GM21786 (cell line): ENCODE measurements around the gene NAV2.

ENCODE experiments used
- ATAC-seq: cut with Tn5 transposase; IDR thresholded peaks from one replicate; pipeline ENCODE4 v1.9.1; 2021; ENCODE audit not compliant: unreplicated experiment

NAV2 gene

GRCh38 chr11:19963697-19964387 is 251.2 kb downstream of the NAV2 start:
- no peak for ATAC-seq

GRCh38 chr11:19966441-19966840 is 253.8 kb downstream of the NAV2 start:
- no peak for ATAC-seq

GRCh38 chr11:19966927-19967326 is 254.3 kb downstream of the NAV2 start:
- ATAC-seq = no peak

GRCh38 chr11:19967787-19968186 is 255.2 kb downstream of the NAV2 start:
- no peak for ATAC-seq

GRCh38 chr11:19968860-19969259 is 256.2 kb downstream of the NAV2 start:
- ATAC-seq = no peak

- ATAC-seq = no peak
Measured at GRCh38 chr11:19970944-19971343, 258.3 kb downstream of the NAV2 start.

GRCh38 chr11:19972091-19972490 is 259.5 kb downstream of the NAV2 start:
- ATAC-seq = no peak

- ATAC-seq = no peak
Measured at GRCh38 chr11:19972651-19973050, 260.0 kb downstream of the NAV2 start.

- no peak for ATAC-seq
Measured at GRCh38 chr11:19973136-19973635, 260.5 kb downstream of the NAV2 start.

- ATAC-seq = no peak
Measured at GRCh38 chr11:19974886-19975285, 262.2 kb downstream of the NAV2 start.

GRCh38 chr11:19975414-19975990 is 262.9 kb downstream of the NAV2 start:
- no peak for ATAC-seq

- ATAC-seq = no peak
Measured at GRCh38 chr11:19976281-19976941, 263.8 kb downstream of the NAV2 start.

GRCh38 chr11:19977941-19978340 is 265.3 kb downstream of the NAV2 start:
- ATAC-seq = no peak

GRCh38 chr11:19978668-19979518 is 266.3 kb downstream of the NAV2 start:
- ATAC-seq = peak; percentile 74

- peak; percentile 68 for ATAC-seq
Measured at GRCh38 chr11:19979519-19979845, 266.8 kb downstream of the NAV2 start.

- ATAC-seq = no peak
Measured at GRCh38 chr11:19980388-19980787, 267.8 kb downstream of the NAV2 start.

- ATAC-seq = no peak
Measured at GRCh38 chr11:19980957-19981669, 268.5 kb downstream of the NAV2 start.

GRCh38 chr11:19982774-19983495 is 270.3 kb downstream of the NAV2 start:
- ATAC-seq = no peak

- peak; percentile 29 for ATAC-seq
Measured at GRCh38 chr11:19984048-19984742, 271.6 kb downstream of the NAV2 start.
